ENCODE data around the gene RECK.

The RECK gene

DNA sequence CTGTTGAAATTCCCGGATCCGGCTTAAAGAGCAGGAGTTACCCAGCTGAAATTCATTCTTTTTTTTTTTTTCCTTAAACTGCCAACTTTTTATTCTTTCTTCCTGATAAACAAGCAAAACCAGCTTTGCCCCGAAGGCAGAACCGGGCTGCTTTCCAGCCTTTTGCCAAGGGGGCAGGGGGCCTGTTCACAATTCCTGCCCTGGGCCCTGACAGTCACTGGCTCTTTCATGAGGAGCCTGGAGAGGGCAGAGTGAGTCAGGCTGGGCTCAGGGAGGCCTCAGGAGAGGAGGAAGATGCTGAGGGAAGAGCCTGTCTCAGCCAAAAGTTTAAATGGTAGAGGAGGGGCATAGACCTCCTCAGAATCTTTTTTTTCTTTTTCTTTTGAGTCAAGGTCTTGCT is 104.6 kb downstream of the RECK start:
- TF ChIP-seq REST (IDR thresholded peaks at IDR 0.05; ENCODE audit: insufficient read depth in 1 of 2, low read depth in 2 of 2, low read length in 2 of 2) (no peak), POLR2AphosphoS5 (IDR thresholded peaks at IDR 0.05; ENCODE audit: low read depth, low read length) (no peak), TAF1 (IDR thresholded peaks at IDR 0.05; ENCODE audit: borderline replicate concordance, insufficient read depth, low read length) (no peak), FOXP2 (optimal IDR thresholded peaks at IDR 0.05; ENCODE audit: borderline replicate concordance, extremely low read depth, extremely low read length, insufficient read depth) (no peak), SIN3A (IDR thresholded peaks at IDR 0.05; ENCODE audit: borderline replicate concordance, insufficient read depth, low read length) (no peak)

GRCh38 chr9:36141761-36142160 is 105.0 kb downstream of the RECK start:
- TF ChIP-seq SIN3A (IDR thresholded peaks at IDR 0.05; ENCODE audit: borderline replicate concordance, insufficient read depth, low read length) (no peak), REST (IDR thresholded peaks at IDR 0.05; ENCODE audit: insufficient read depth in 1 of 2, low read depth in 2 of 2, low read length in 2 of 2) (no peak), FOXP2 (optimal IDR thresholded peaks at IDR 0.05; ENCODE audit: borderline replicate concordance, extremely low read depth, extremely low read length, insufficient read depth) (no peak), POLR2AphosphoS5 (IDR thresholded peaks at IDR 0.05; ENCODE audit: low read depth, low read length) (no peak), TAF1 (IDR thresholded peaks at IDR 0.05; ENCODE audit: borderline replicate concordance, insufficient read depth, low read length) (no peak)

- TF ChIP-seq TAF1 (IDR thresholded peaks at IDR 0.05; ENCODE audit: borderline replicate concordance, insufficient read depth, low read length), result no peak
- no peak for TF ChIP-seq REST (IDR thresholded peaks at IDR 0.05; ENCODE audit: insufficient read depth in 1 of 2, low read depth in 2 of 2, low read length in 2 of 2)
- TF ChIP-seq SIN3A (IDR thresholded peaks at IDR 0.05; ENCODE audit: borderline replicate concordance, insufficient read depth, low read length), result no peak
- TF ChIP-seq POLR2AphosphoS5 (IDR thresholded peaks at IDR 0.05; ENCODE audit: low read depth, low read length), result no peak
- no peak for TF ChIP-seq FOXP2 (optimal IDR thresholded peaks at IDR 0.05; ENCODE audit: borderline replicate concordance, extremely low read depth, extremely low read length, insufficient read depth)
Measured at GRCh38 chr9:36142510-36143244, 106.0 kb downstream of the RECK start.

DNA sequence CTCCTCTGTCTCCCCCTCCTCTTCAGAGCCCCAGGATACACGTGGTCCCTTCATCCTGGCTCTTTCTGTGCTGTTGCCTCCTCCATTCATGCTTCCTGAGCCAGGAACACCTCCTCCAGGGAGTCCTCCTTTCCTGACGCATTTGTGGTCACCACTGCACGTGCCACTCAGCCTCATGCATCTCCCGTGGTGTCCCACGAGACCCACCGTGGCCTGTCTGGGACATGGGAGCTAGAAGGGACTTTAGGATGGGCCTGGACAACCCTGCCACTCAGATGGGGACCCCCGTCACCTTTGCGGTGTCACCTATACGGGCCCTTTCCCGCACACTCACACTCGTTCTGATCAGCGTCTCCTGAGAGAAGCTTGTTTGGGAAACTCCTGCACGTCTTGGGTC is 106.5 kb downstream of the RECK start:
- no peak for TF ChIP-seq SIN3A (IDR thresholded peaks at IDR 0.05; ENCODE audit: borderline replicate concordance, insufficient read depth, low read length)
- TF ChIP-seq REST (IDR thresholded peaks at IDR 0.05; ENCODE audit: insufficient read depth in 1 of 2, low read depth in 2 of 2, low read length in 2 of 2), result no peak
- TF ChIP-seq TAF1 (IDR thresholded peaks at IDR 0.05; ENCODE audit: borderline replicate concordance, insufficient read depth, low read length), result no peak
- TF ChIP-seq FOXP2 (optimal IDR thresholded peaks at IDR 0.05; ENCODE audit: borderline replicate concordance, extremely low read depth, extremely low read length, insufficient read depth), result no peak
- TF ChIP-seq POLR2AphosphoS5 (IDR thresholded peaks at IDR 0.05; ENCODE audit: low read depth, low read length), result no peak

Measured in PFSK-1 (cell line).